Astrocyte of the spinal cord (primary cell): ENCODE data around the gene USP38.

Experiments used
- DNase-seq: peaks from one replicate; pipeline ENCODE4 v3.0.0; 2011; ENCODE audit warnings: low read depth, low spot score
- H3K4me3 ChIP-seq: 2 replicates; pipeline ENCODE4 v1.5.1; 2011; ENCODE audit warnings: low read depth, mild to moderate bottlenecking, low read length, moderate library complexity
- in situ Hi-C: cut with HindIII; loops from 2 replicates; pipeline ENCODE4 v1.10.0; 2017; ENCODE audit warnings: low sequenced_read_pairs
- TF ChIP-seq, protein P1 (sequence below): IDR thresholded peaks from 2 replicates; pipeline ENCODE4 v1.5.1; 2012; ENCODE audit warnings: low read depth, mild to moderate bottlenecking, low read length, inconsistent platforms

USP38 gene

DNA sequence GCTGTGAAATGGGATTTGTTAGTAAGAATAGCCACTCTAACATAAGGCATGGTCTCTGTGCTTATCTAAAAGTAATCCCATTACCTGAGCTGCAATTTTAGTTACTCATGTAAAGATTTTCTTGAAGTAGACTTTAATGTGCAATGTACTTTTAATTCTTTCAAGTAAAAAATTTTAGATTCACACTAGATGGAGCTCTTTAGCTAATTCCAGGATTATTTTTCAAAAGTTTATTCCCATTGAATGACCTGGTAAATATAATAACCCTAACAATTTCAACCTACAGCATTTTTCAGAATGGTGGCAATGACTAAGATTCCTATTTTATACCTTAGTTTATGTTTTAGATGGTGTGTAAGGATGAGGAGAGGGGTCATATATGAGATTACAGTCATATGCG is 18.1 kb downstream of the USP38 start:
- TF ChIP-seq, protein P1, sequence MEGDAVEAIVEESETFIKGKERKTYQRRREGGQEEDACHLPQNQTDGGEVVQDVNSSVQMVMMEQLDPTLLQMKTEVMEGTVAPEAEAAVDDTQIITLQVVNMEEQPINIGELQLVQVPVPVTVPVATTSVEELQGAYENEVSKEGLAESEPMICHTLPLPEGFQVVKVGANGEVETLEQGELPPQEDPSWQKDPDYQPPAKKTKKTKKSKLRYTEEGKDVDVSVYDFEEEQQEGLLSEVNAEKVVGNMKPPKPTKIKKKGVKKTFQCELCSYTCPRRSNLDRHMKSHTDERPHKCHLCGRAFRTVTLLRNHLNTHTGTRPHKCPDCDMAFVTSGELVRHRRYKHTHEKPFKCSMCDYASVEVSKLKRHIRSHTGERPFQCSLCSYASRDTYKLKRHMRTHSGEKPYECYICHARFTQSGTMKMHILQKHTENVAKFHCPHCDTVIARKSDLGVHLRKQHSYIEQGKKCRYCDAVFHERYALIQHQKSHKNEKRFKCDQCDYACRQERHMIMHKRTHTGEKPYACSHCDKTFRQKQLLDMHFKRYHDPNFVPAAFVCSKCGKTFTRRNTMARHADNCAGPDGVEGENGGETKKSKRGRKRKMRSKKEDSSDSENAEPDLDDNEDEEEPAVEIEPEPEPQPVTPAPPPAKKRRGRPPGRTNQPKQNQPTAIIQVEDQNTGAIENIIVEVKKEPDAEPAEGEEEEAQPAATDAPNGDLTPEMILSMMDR = peak; percentile 22
- no peak overlapping the region for H3K4me3 ChIP-seq
- peak; percentile 44 for DNase-seq
- in situ Hi-C loops = no loop called here

DNA sequence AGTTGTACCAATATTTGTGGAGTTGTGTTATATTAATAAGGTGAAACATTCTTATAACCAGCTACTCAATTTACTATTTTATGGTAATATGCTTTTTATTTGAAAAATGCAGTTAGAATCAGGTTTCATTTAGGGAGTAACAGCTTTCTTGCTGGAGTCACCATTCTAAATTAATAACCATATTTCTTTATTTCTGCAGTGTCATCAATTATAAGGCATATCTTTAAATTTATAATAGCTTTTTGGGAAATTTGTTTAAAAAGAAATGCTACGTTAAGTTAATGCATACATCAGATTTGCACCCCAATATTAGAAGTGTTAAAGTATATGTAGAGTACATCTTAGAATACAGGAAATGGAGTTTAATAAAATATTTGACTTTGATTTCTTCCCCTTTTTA is 18.9 kb downstream of the USP38 start:
- no peak for DNase-seq
- in situ Hi-C loops = no loop called here
- TF ChIP-seq, protein P1 = no peak
- H3K4me3 ChIP-seq = no peak overlapping the region

DNA sequence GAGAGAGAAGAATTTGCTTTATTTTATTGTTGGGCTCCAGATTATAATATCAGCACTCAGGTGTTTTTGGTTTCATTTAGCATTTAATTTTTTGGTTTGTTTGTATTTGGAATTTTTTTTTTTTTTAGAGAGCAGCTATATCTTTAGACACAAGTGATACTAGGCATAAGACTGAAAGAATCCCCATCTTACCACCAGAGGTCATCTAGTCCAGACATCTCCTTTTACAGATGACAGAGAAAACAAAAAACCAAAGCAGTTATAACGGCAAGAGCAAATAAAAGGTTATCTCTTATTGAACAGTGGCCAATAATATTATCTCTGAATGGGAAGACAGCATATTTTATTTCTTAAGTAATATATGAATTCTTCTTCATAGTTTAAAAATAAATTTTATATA is 22.8 kb downstream of the USP38 start:
- DNase-seq = peak; percentile 17
- no peak overlapping the region for H3K4me3 ChIP-seq
- TF ChIP-seq, protein P1 = peak; percentile 31
- in situ Hi-C loops = no loop called here

DNA sequence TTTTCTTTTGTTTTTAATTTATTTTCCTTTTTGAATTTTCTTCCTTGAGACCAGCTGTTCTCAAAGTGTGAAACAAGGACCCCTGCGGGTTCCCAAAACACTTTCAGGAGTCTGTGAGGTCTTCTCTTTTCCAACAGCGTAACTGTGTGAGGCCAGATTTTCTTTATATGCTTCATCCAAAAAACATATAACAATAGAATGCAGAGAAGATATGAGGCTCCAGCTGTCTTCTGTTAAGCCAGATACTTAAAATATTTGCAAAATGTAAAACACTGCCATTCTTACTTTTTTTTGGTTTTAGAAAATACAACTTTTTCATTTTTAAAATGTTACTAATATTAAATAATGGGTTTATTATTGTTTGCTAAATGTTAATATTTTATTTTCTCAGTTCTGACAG is 27.8 kb downstream of the USP38 start:
- no peak overlapping the region for H3K4me3 ChIP-seq
- no peak for DNase-seq
- TF ChIP-seq, protein P1 = no peak
- in situ Hi-C loops = no loop called here

DNA sequence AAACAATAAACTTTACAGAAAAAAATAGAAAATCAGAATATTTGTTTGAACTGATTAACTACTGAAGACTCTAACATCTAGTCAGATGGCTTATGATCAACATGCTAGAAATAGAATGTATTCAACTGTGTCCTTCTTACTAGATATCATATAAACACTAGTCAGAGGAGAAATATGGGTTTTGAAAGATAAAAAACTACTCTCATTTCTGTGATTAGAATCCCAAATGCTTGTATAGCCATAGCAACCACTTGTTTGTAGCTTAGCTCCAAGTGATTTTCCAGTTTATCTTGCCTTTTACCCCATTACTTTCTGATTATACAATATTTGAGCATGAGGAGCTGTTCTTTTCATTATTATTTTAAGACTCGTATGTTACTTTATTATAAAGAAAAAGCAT is 31.2 kb downstream of the USP38 start:
- in situ Hi-C loops = no loop called here
- TF ChIP-seq, protein P1 = no peak
- no peak overlapping the region for H3K4me3 ChIP-seq
- no peak for DNase-seq

DNA sequence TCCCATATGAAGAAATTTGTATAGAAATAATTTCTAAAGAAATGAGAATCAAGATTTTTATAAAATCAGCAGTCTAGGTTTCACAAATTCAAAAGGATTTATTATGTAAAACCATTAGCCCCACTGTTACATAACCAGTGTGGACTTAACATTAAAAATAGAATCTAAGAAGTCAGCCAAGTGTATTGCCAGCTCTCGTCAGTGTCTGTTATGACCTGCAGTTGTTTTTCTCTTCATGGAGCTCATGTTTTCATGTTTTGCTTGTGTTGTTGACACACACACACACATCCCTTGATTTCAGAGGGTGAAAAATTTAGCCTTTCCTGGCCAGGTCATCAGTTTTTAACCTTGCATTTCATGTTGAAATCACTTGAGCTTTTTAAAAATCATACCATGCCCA is 39.5 kb downstream of the USP38 start:
- TF ChIP-seq, protein P1 = no peak
- H3K4me3 ChIP-seq = no peak overlapping the region
- in situ Hi-C loops = no loop called here
- no peak for DNase-seq

DNA sequence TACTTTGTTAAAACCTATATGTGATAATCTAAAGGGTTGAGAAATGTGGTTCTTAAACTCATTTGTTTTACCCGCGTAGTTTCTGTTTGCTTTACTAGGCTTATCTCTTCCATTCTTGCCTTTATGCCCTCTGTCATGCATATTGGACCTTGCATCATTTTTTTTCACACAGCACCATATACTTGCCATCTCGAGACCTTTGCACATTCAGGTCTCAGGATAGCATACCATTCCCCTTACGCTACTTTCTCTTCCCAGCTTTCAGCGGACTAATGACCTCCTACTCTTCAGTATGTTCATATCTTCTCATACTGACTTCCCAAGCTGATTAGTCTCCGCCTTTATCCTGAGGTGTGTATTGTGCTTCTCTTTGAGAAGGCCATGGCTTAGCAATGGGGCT is 40.5 kb downstream of the USP38 start:
- TF ChIP-seq, protein P1 = no peak
- no peak for DNase-seq
- H3K4me3 ChIP-seq = no peak overlapping the region
- in situ Hi-C loops = no loop called here
